Gastrocnemius medialis (tissue), 4 donors: Measurements from ENCODE around the gene AP1G2. TPM values are rescaled to one million over a fixed set of nuclear protein-coding genes. Genes with fewer than 3 reads are reported as not detected.

Experiments
- ATAC-seq, 2 donors: fragments of 150-250 bp; one replicate each; pipeline ENCODE4 v1.9.1; 2016
- DNase-seq, 2 donors: peaks; one replicate each; pipeline ENCODE4 v3.0.0-alpha.2; 2019
- H3K27ac ChIP-seq, 4 donors: fragments of 200-600 bp; sonication (generic); 1 replicate in 1 of 4; 2 replicates in 3 of 4; pipeline ENCODE4 v1.5.1; 2016 to 2018; ENCODE audit warnings: mild to moderate bottlenecking in 2 of 4, moderate library complexity in 1 of 4
- H3K27me3 ChIP-seq, 3 donors: fragments of 200-600 bp; sonication (generic) in 2 of 3; 1 replicate in 1 of 3; 2 replicates in 2 of 3; pipeline versions ENCODE4 v1.5.1 to v1.6.0; 2016 to 2019; ENCODE audit warnings: mild to moderate bottlenecking in 1 of 3, moderate library complexity in 1 of 3
- H3K36me3 ChIP-seq, 2 donors: fragments of 200-600 bp; sonication (generic) in 1 of 2; one replicate each; pipeline ENCODE4 v1.5.1; 2017 to 2018
- H3K4me1 ChIP-seq, 2 donors: fragments of 200-600 bp; sonication (generic) in 1 of 2; one replicate each; pipeline ENCODE4 v1.5.1; 2016 to 2017; ENCODE audit warnings: mild to moderate bottlenecking in 2 of 2
- H3K4me3 ChIP-seq, 4 donors: fragments of 200-600 bp; sonication (generic) in 3 of 4; 1 replicate in 1 of 4; 2 replicates in 3 of 4; pipeline ENCODE4 v1.5.1; 2016 to 2019; ENCODE audit warnings: mild to moderate bottlenecking in 2 of 4
- H3K9me3 ChIP-seq, 3 donors: fragments of 200-600 bp; sonication (generic) in 2 of 3; 1 replicate in 1 of 3; 2 replicates in 2 of 3; pipeline ENCODE4 v1.5.1; 2016 to 2019
- CTCF ChIP-seq, 5 experiments: fragments of 450-650 bp in 3 of 5; fragments of 200-600 bp in 2 of 5; sonication (generic) in 2 of 5; IDR thresholded peaks in 4 of 5; conservative IDR thresholded peaks in 1 of 5; 1 replicate in 4 of 5; 2 replicates in 1 of 5; pipeline ENCODE4 v1.5.1; 2016 to 2019; ENCODE audit warnings: antibody characterized with exemption in 5 of 5, mild to moderate bottlenecking in 3 of 5, moderate library complexity in 3 of 5
- POLR2A ChIP-seq, 2 donors: fragments of 450-650 bp; IDR thresholded peaks; one replicate each; pipeline ENCODE4 v1.6.1; 2017; ENCODE audit warnings: antibody characterized with exemption in 2 of 2, mild to moderate bottlenecking in 2 of 2, moderate library complexity in 2 of 2
- in situ Hi-C, 4 donors: fragments of 200-750 bp; cut with MboI; loops; one replicate each; pipeline versions ENCODE4 v1.15.0 to v1.8.0; 2017; ENCODE audit warnings: low sequenced_read_pairs in 4 of 4
- intact Hi-C: fragments of 100-400 bp; cut with DNase I; formaldehyde crosslinking; loops from one replicate; pipeline ENCODE4 v1.15.1; 2023; ENCODE audit warnings: low total_unique reads
- total RNA-seq, 4 donors: library from RNA; depleted of rRNA; stranded (reverse); fragments of >200 nt; gene quantifications; one replicate each; pipeline versions ENCODE4 v1.1.0 to v1.2.3, GENCODE V29; 2016

AP1G2 gene
- total RNA-seq, 4 donors from 2014 or later = 1.5 to 31.5 (median 7.8) TPM

GRCh38 chr14:23580152-23580926 is 12.7 kb upstream of the AP1G2 start:
- H3K27ac ChIP-seq = no peak overlapping the region
- peaks cover 42 to 50% (median 46%) of the 10 kb centered on the region in 3 donors for H3K27me3 ChIP-seq
- TF ChIP-seq CTCF (IDR thresholded peaks at IDR 0.05 in 4 of 5, conservative IDR thresholded peaks at IDR 0.05 in 1 of 5) = no peak
- no peak for TF ChIP-seq POLR2A (IDR thresholded peaks at IDR 0.05)
- intact Hi-C loops = no loop called here
- in situ Hi-C loops = no loop called here
- ATAC-seq = no peak
- no peak for DNase-seq
- H3K9me3 ChIP-seq = no peaks in the 10 kb centered on the region
- no peak overlapping the region for H3K4me3 ChIP-seq
- H3K36me3 ChIP-seq = no peaks in the 10 kb centered on the region
- no peaks in the 10 kb centered on the region for H3K4me1 ChIP-seq

DNA sequence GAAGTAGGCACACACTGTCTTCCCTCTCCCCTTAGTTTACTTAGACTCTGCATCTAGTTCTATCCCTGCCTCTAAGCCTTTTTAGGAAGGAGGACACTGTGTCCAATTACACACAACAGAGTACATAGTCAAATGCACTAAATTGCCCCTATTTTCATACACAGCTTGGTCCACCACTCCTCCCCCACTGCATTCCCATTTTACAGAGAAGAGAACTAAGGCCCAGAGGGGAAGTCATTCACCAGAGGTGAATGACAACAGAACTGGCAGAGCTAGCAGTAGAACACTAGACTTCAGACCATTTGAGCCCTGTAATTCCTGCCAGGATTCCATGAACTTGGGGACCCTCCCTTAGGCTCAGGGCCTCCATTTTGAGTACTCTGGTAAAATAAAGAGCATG is 12.1 kb upstream of the AP1G2 start:
- H3K4me1 ChIP-seq = no peaks in the 10 kb centered on the region
- intact Hi-C loops (no loop called here), in situ Hi-C loops (no loop called here)
- H3K27ac ChIP-seq = no peak overlapping the region
- no peak for TF ChIP-seq POLR2A (IDR thresholded peaks at IDR 0.05)
- no peak for TF ChIP-seq CTCF (IDR thresholded peaks at IDR 0.05 in 4 of 5, conservative IDR thresholded peaks at IDR 0.05 in 1 of 5)
- DNase-seq = no peak
- no peaks in the 10 kb centered on the region for H3K36me3 ChIP-seq
- H3K9me3 ChIP-seq = no peaks in the 10 kb centered on the region
- ATAC-seq = no peak
- H3K4me3 ChIP-seq = no peak overlapping the region
- peaks cover 44 to 53% (median 52%) of the 10 kb centered on the region in 3 donors for H3K27me3 ChIP-seq

GRCh38 chr14:23579311-23579630 is 11.7 kb upstream of the AP1G2 start:
- H3K9me3 ChIP-seq = no peaks in the 10 kb centered on the region
- H3K4me1 ChIP-seq = no peaks in the 10 kb centered on the region
- DNase-seq = no peak
- H3K4me3 ChIP-seq = no peak overlapping the region
- TF ChIP-seq CTCF (IDR thresholded peaks at IDR 0.05 in 4 of 5, conservative IDR thresholded peaks at IDR 0.05 in 1 of 5) = no peak
- H3K36me3 ChIP-seq = no peaks in the 10 kb centered on the region
- H3K27ac ChIP-seq = no peak overlapping the region
- no peak for ATAC-seq
- peaks cover 44 to 55% (median 53%) of the 10 kb centered on the region in 3 donors for H3K27me3 ChIP-seq
- intact Hi-C loops = no loop called here
- in situ Hi-C loops = no loop called here

- in situ Hi-C loops (no loop called here), intact Hi-C loops (no loop called here)
- peaks cover 44 to 58% (median 53%) of the 10 kb centered on the region in 3 donors for H3K27me3 ChIP-seq
- H3K4me3 ChIP-seq = peak within 1 kb of the TSS in 1 of 4 donors; percentile 24
- H3K4me1 ChIP-seq = no peaks in the 10 kb centered on the region
- H3K9me3 ChIP-seq = no peaks in the 10 kb centered on the region
- DNase-seq = no peak
- no peaks in the 10 kb centered on the region for H3K36me3 ChIP-seq
- ATAC-seq = no peak
- H3K27ac ChIP-seq = no peak within 1 kb of the TSS
- no peak for TF ChIP-seq POLR2A (IDR thresholded peaks at IDR 0.05)
Observed at GRCh38 chr14:23578560-23579310, 11.1 kb upstream of the AP1G2 start, which contains the start of gene JPH4. JPH4 (minus strand) TSS chr14:23578790; CDS start chr14:23577453, 1,337 bp downstream.

DNA sequence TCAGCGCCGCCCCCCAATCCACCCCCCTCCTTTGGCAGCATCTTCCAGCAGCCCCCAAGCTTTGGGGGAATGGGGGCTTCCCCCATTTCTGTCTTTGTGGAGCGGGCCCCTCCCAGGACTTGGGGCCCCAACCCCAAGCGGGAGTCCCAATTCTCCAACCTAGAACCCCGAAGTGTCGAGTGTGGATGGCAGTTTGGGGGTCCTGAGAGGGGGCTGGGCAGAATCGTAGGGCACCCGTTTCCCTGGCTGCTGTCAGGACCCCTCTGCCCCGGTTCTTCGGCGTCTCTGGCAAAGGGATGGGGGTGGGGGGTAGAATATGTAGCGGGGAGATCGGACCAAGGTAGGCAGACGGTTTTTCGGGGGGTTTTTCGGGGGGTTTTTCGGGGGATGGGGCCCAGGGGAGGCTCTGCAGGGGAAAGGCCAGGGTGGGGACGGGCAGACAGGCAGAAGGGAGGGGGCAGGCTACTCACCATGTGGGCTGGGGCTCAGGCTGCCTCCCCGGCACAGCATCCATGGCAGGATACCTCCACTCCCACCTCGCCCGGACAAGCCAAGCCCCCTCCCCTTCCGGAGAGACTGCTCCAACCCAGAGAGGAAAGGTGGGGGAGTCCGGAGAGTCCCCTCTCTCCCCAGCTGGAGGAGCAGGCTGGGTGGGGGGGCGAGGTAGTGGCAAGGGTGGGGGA is 10.3 kb upstream of the AP1G2 start:
- Histone ChIP-seq H3K9me3 (no peaks in the 10 kb centered on the region), H3K4me1 (no peaks in the 10 kb centered on the region), H3K36me3 (no peaks in the 10 kb centered on the region), H3K27me3 (peaks cover 44 to 64% (median 53%) of the 10 kb centered on the region in 3 donors), H3K27ac (no peak overlapping the region), H3K4me3 (peak overlapping the region in 2 of 4 donors; percentile 24 to 43)
- ATAC-seq = no peak
- intact Hi-C loops = no loop called here
- DNase-seq = no peak
- in situ Hi-C loops = no loop called here
- no peak for TF ChIP-seq CTCF (IDR thresholded peaks at IDR 0.05 in 4 of 5, conservative IDR thresholded peaks at IDR 0.05 in 1 of 5)
- no peak for TF ChIP-seq POLR2A (IDR thresholded peaks at IDR 0.05)
